GM19239 (cell line): ENCODE data around the gene CHD1L.
"Not testable (repeated sequence)": the region's sequence is repeated elsewhere in the genome, so short reads cannot be mapped to it uniquely, and the experiment has no call there.

Source experiments
- DNase-seq: peaks from one replicate; pipeline ENCODE4 v3.0.0; 2011; ENCODE audit warnings: low spot score; ENCODE audit not compliant: insufficient read length
- FAIRE-seq: peaks from 2 replicates; lab custom pipeline; 2011; peaks lifted over from hg19 to GRCh38; lab: Jason Lieb, UNC

CHD1L gene

GRCh38 chr1:147225193-147225730, 17.2 kb upstream of the CHD1L start, which contains the start of gene FMO5:
Gene FMO5, minus strand, starts transcription at chr1:147225339. Its CDS starts 310 bp downstream, at chr1:147225029.
- DNase-seq: peak; percentile 52

GRCh38 chr1:147231032-147231431, 11.5 kb upstream of the CHD1L start:
- not testable (repeated sequence) for FAIRE-seq, DNase-seq

More at GRCh38 chr1:147225193-147225730, 17.2 kb upstream of the CHD1L start, which contains the start of gene FMO5:
- peak; percentile 92 for FAIRE-seq

- DNase-seq, FAIRE-seq: not testable (repeated sequence)
Observed at GRCh38 chr1:147233903-147234302, 8.6 kb upstream of the CHD1L start.

- no peak for DNase-seq
- FAIRE-seq: no peak
Observed at GRCh38 chr1:147235822-147236221, 6.7 kb upstream of the CHD1L start.

- DNase-seq (no peak), FAIRE-seq (no peak)
Observed at GRCh38 chr1:147236448-147236847, 6.0 kb upstream of the CHD1L start.

GRCh38 chr1:147236959-147237791, 5.3 kb upstream of the CHD1L start:
- no peak for DNase-seq
- FAIRE-seq: no peak

GRCh38 chr1:147238053-147238902, 4.2 kb upstream of the CHD1L start:
- no peak for DNase-seq
- FAIRE-seq: no peak

GRCh38 chr1:147238925-147239820, 3.3 kb upstream of the CHD1L start:
- DNase-seq: no peak
- FAIRE-seq: no peak

- not testable (repeated sequence) for FAIRE-seq, DNase-seq
Observed at GRCh38 chr1:147240131-147240721, 2.3 kb upstream of the CHD1L start.

- DNase-seq (no peak), FAIRE-seq (no peak)
Observed at GRCh38 chr1:147241934-147242448, 493 bp upstream of the CHD1L start.

GRCh38 chr1:147243228-147243685, 773 bp downstream of the CHD1L start:
- FAIRE-seq: no peak
- no peak for DNase-seq

GRCh38 chr1:147243841-147244240, 1.4 kb downstream of the CHD1L start:
- FAIRE-seq: no peak
- DNase-seq: no peak

GRCh38 chr1:147245129-147245528, 2.6 kb downstream of the CHD1L start:
- DNase-seq (no peak), FAIRE-seq (no peak)

- FAIRE-seq (no peak), DNase-seq (no peak)
Observed at GRCh38 chr1:147245586-147246021, 3.1 kb downstream of the CHD1L start.

- DNase-seq: no peak
- no peak for FAIRE-seq
Observed at GRCh38 chr1:147246044-147246690, 3.7 kb downstream of the CHD1L start.

- DNase-seq: no peak
- no peak for FAIRE-seq
Observed at GRCh38 chr1:147246910-147247655, 4.6 kb downstream of the CHD1L start.

GRCh38 chr1:147247656-147248238, 5.3 kb downstream of the CHD1L start:
- DNase-seq: no peak
- FAIRE-seq: no peak
